Coronary artery (tissue), 2 donors: ENCODE results near the gene SLC7A1.

Source experiments
- DNase-seq: peaks from one replicate; pipeline ENCODE4 v3.0.0-alpha.2; 2017; ENCODE audit warnings: low spot score
- H3K27ac ChIP-seq, 2 donors: fragments of 200-600 bp; sonication (generic); one replicate each; pipeline ENCODE4 v1.5.1; 2016 to 2019
- H3K4me3 ChIP-seq: fragments of 200-600 bp; sonication (generic); 2 replicates; pipeline ENCODE4 v1.5.1; 2016; ENCODE audit warnings: mild to moderate bottlenecking, moderate library complexity
- TF ChIP-seq, protein P1 (sequence below): fragments of 200-600 bp; sonication (generic); IDR thresholded peaks from one replicate; pipeline ENCODE4 v1.5.1; 2019; ENCODE audit warnings: antibody characterized with exemption

The SLC7A1 gene

DNA sequence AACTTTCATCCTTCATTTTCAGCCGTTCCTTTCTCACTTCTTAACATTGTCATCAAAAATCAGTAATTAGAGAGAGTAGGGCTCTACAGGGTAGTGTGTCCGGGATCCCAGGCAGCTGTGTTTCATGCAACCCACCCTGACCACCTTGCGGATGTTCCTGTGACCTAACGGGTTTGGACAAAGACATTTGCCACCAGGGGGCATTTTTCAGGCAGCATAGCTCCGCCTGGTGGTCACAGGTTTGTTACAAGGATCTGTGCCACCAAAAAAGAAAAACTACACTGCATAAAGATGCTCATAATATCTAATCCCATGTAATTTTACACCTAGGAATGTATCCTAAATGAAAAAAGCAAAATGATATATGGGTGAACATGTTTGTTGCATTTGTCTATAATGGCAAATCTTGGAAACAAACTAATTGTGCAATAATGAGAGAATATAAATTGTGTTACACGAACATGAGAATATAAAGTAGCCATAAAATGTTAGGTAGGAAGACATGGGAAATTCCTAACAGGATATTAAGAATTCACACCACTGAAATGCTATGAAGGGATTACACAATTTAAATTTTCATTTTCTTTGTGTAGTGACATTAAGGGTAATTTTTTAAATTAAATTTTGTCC lies 123.0 kb downstream of the SLC7A1 start:
- H3K4me3 ChIP-seq = no peak overlapping the region
- DNase-seq = peak; percentile 56
- no peak overlapping the region for H3K27ac ChIP-seq
- TF ChIP-seq, protein P1, sequence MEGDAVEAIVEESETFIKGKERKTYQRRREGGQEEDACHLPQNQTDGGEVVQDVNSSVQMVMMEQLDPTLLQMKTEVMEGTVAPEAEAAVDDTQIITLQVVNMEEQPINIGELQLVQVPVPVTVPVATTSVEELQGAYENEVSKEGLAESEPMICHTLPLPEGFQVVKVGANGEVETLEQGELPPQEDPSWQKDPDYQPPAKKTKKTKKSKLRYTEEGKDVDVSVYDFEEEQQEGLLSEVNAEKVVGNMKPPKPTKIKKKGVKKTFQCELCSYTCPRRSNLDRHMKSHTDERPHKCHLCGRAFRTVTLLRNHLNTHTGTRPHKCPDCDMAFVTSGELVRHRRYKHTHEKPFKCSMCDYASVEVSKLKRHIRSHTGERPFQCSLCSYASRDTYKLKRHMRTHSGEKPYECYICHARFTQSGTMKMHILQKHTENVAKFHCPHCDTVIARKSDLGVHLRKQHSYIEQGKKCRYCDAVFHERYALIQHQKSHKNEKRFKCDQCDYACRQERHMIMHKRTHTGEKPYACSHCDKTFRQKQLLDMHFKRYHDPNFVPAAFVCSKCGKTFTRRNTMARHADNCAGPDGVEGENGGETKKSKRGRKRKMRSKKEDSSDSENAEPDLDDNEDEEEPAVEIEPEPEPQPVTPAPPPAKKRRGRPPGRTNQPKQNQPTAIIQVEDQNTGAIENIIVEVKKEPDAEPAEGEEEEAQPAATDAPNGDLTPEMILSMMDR = peak; percentile 32

DNA sequence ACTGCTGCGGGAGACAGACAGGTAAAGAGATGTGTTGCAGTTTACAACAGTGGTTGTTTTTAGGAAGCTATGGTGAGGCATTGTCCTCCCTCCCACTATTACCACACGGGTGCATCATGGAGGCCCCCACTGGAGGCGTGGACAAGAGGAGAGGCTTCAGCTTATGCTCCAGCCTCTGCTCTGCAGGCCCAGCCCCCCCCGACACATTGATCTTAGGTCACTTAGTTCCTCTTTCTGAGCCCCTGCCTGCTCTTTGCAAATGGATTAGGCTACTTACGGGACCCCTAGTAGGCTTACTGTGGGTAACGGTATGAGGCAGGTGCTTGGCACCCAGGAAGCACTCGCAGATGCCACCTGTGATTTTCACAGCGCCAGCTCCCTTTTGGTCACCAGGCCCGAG lies 123.9 kb downstream of the SLC7A1 start:
- TF ChIP-seq, protein P1 = no peak
- no peak overlapping the region for H3K27ac ChIP-seq
- no peak for DNase-seq
- H3K4me3 ChIP-seq = no peak overlapping the region

DNA sequence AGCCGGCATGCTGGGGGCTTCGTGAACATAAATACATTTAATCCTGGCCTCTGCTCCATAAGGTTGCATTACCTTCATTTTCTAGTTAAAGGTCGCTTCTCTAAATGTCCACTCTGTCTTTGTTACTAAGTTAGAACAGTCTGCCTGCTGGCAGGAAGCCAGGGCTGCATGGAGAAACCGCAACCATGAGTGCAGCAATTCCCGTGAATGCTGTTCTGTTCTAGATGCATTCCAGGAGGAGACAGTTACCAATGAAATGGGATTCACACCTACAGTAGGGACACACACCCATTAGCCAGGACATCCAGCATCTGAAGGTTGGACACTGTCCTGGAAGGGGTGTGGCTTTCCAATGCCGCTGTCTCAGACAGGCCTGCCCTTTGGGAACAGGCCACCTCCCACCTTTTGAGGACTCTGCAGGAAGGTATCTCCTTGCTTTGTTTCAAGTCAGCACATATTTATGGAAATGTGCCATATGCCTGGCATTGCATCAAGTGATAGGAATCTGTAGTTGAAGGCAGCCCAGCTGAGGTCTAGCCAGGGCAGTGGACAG lies 129.7 kb downstream of the SLC7A1 start:
- TF ChIP-seq, protein P1 = no peak
- Histone ChIP-seq H3K27ac (no peak overlapping the region), H3K4me3 (no peak overlapping the region)
- DNase-seq = no peak

DNA sequence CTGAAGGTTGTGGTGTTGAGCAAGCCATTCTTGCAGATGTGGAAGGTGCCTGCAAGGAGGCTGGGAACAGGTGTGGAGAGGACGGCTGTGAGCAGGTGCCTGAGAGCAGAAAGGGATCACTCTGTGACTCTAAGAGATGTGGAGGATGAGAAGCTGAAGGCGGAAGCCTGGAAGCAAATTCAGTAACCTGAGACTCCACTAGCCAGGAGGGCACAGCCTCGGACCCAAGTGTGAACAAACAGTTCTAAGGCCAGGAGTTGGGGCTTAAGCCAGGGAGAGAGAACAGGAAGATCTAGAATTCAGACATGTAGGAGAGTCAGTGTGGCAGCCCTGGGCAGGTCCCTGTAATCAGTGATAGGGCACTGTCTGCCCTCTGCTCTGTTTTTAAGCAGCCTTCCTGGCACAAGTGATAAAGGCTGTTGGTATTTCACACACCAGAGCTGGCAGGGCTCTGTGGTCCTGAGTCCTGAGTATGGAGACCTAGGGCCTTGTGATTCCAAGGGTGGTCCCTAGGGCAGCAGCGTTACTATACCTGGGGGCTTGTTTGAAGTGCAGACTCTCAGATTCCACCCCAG lies 131.3 kb downstream of the SLC7A1 start:
- H3K4me3 ChIP-seq = no peak overlapping the region
- TF ChIP-seq, protein P1 = no peak
- DNase-seq = no peak
- H3K27ac ChIP-seq = no peak overlapping the region

DNA sequence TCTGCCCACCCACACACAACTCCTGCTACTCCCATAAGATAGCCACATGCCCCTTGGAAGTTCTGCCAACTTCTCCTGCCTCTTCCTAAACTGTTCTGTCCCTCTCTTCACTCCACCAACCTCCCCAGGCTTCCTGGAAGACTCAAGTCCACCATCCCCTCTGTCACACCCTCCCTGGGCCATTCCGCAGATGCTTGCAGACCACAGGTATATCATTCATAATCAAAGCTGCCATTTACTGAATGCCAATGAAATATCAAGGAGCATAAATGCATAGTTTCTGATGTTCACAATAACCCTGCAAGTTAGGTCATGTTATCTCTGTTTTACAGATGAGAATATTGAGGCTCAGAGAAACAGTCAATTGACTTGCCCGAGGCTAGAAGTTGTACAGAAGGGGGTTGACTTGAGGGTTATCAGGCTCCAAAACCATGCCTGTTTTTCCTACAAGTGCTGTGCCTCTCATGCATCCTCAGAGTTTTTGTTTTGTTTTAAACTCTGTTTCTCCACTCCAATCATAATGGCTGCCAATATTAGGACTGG lies 135.6 kb downstream of the SLC7A1 start:
- no peak overlapping the region for H3K4me3 ChIP-seq
- no peak for DNase-seq
- H3K27ac ChIP-seq = no peak overlapping the region
- TF ChIP-seq, protein P1 = no peak
